ENCODE results near the gene GGA2.
A peak's percentile ranks its signal among the peaks of the same experiment; 100 is the strongest.

- peak in 4 of 6 experiments; percentile 10 to 34 (median 28) for TF ChIP-seq CTCF (IDR thresholded peaks at IDR 0.05)
- no peak for TF ChIP-seq POLR2A (IDR thresholded peaks at IDR 0.05)
- no peak for TF ChIP-seq POLR2AphosphoS5 (IDR thresholded peaks at IDR 0.05)
Measured at GRCh38 chr16:23432176-23433128, 77.8 kb downstream of the GGA2 start.
